Prostate gland (tissue), 2 donors: Measurements from ENCODE around the gene GRN. TPM values are rescaled to one million over a fixed set of nuclear protein-coding genes. Genes with fewer than 3 reads are reported as not detected.

Experiments used
- DNase-seq: peaks from one replicate; pipeline ENCODE4 v3.0.0-alpha.2; 2019; ENCODE audit warnings: low spot score
- H3K27ac ChIP-seq, 2 donors: fragments of 200-600 bp; sonication (generic); 2 replicates each; pipeline ENCODE4 v1.5.1; 2017 to 2019
- H3K27me3 ChIP-seq: fragments of 200-600 bp; sonication (generic); replicated peaks from 2 replicates; pipeline ENCODE4 v1.5.1; 2019; ENCODE audit not compliant: insufficient read depth
- H3K36me3 ChIP-seq, 2 donors: fragments of 200-600 bp; sonication (generic); 1 replicate in 1 of 2; 2 replicates in 1 of 2; pipeline versions ENCODE4 v1.5.1 to v1.8.1; 2017 to 2019
- H3K4me1 ChIP-seq: fragments of 200-600 bp; sonication (generic); replicated peaks from 2 replicates; pipeline ENCODE4 v1.5.1; 2019
- H3K4me3 ChIP-seq, 2 donors: fragments of 200-600 bp; sonication (generic); 2 replicates each; pipeline ENCODE4 v1.5.1; 2017 to 2019
- H3K9me3 ChIP-seq: fragments of 200-600 bp; sonication (generic); 2 replicates; pipeline ENCODE4 v1.5.1; 2017
- CTCF ChIP-seq, 4 experiments: fragments of 200-600 bp in 2 of 4; fragments of 450-650 bp in 2 of 4; sonication (generic) in 2 of 4; IDR thresholded peaks; 1 replicate in 3 of 4; 2 replicates in 1 of 4; pipeline ENCODE4 v1.5.1; 2016 to 2019; ENCODE audit warnings: antibody characterized with exemption in 4 of 4, mild to moderate bottlenecking in 2 of 4, moderate library complexity in 2 of 4
- POLR2A ChIP-seq: fragments of 450-650 bp; IDR thresholded peaks from one replicate; pipeline ENCODE4 v1.6.1; 2016; ENCODE audit warnings: antibody characterized with exemption, mild to moderate bottlenecking
- POLR2AphosphoS5 ChIP-seq: sonication (generic); formaldehyde crosslinking; IDR thresholded peaks from one replicate; pipeline ENCODE4 v1.6.1; 2017; ENCODE audit warnings: antibody characterized with exemption
- WGBS: methylation state at CpG from one replicate; pipeline ENCODE4 v1.1.5; 2018; 5-methylcytosine and 5-hydroxymethylcytosine counted together
- intact Hi-C: fragments of 100-400 bp; cut with DNase I; formaldehyde crosslinking; loops from one replicate; pipeline ENCODE4 v1.14.2; 2022
- total RNA-seq, 2 donors: library from RNA; depleted of rRNA; stranded (reverse); fragments of >200 nt; gene quantifications; one replicate each; pipeline ENCODE4 v1.1.0, GENCODE V29; 2016

The GRN gene
- total RNA-seq, 2 donors from 2014 or later, result 319 to 404 TPM

DNA sequence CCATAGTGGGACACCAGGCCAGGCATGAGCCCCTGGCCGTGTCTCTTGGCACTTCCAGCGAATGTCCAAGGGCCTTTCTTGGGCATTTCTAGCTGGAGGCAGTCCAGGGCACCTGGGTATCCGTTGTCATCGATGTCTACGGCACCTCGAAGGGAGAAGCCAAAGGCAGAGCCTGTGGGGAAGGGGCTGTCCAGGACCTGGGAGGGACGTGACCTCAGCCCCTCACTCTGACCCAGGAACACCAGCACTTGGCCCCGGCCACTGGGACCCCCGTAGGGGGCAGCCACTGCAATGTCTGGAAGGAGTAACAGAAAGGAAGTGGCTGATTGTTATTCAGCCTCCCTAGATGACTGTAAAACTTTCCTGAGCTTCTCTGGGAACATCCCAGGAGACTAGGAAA, 35.7 kb downstream of the GRN start:
- H3K36me3 ChIP-seq, result no peaks in the 10 kb centered on the region
- TF ChIP-seq POLR2A, result no peak
- no peak for TF ChIP-seq POLR2AphosphoS5
- TF ChIP-seq CTCF (IDR thresholded peaks at IDR 0.05), result no peak
- no peak for DNase-seq
- H3K4me3 ChIP-seq, result no peak overlapping the region
- no peaks in the 10 kb centered on the region for H3K9me3 ChIP-seq
- intact Hi-C loops, result no loop called here
- H3K27ac ChIP-seq, result no peak overlapping the region
- H3K4me1 ChIP-seq, result no peaks in the 10 kb centered on the region
- 80% methylated on average over 8 of the region's 9 CpGs for WGBS
- no peaks in the 10 kb centered on the region for H3K27me3 ChIP-seq

GRCh38 chr17:44381810-44382305, 36.8 kb downstream of the GRN start:
- DNase-seq, result no peak
- H3K36me3 ChIP-seq, result no peaks in the 10 kb centered on the region
- H3K4me1 ChIP-seq, result no peaks in the 10 kb centered on the region
- no peaks in the 10 kb centered on the region for H3K9me3 ChIP-seq
- intact Hi-C loops, result no loop called here
- no peaks in the 10 kb centered on the region for H3K27me3 ChIP-seq
- TF ChIP-seq CTCF (IDR thresholded peaks at IDR 0.05), result no peak
- TF ChIP-seq POLR2A, result no peak
- no peak for TF ChIP-seq POLR2AphosphoS5
- 85% methylated on average over 4 of the region's 4 CpGs for WGBS
- H3K4me3 ChIP-seq, result no peak overlapping the region
- no peak overlapping the region for H3K27ac ChIP-seq

DNA sequence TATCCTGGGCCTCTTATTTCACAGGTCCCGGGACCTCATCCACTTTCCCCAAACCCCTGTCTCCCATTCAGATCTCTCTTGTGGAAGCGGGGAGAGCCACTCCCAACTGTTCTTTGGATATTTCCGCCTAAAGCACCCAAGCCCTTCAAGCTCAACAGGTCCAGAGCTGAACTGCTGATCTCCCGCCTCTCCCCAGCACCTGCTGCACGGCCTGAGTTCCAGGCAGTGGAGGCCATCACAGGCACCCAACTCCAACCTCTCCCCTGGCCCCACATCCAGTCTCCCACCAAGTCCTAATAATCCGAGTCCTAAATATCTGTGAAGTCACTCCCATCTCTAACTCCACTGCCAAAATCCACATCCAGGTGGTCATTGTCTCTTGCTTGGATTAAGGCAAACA, 37.8 kb downstream of the GRN start:
- Histone ChIP-seq H3K9me3 (no peaks in the 10 kb centered on the region), H3K4me1 (no peaks in the 10 kb centered on the region), H3K36me3 (no peaks in the 10 kb centered on the region), H3K27me3 (no peaks in the 10 kb centered on the region), H3K27ac (no peak overlapping the region), H3K4me3 (no peak overlapping the region)
- intact Hi-C loops, result no loop called here
- no peak for TF ChIP-seq CTCF (IDR thresholded peaks at IDR 0.05)
- no peak for DNase-seq
- WGBS, result 88% methylated on average over 6 of the region's 6 CpGs

DNA sequence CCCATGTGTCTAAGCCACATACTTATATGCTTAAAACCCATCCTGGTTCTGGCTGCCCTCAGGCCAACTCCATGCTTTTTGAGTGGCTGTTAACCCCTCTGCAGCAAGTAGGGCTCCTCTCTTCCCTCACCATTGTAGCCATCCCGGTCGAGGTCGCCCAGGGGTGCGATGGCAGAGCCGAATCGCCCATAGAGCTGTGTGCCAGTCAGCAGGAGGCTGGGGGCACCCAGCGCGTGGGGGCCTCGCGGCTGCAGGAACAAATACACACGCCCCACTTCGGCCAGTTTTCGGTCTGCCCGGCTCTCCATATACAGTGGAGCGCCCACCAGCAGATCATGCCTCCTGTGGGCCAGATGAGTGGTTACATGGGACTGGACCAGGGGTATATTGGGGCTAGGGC, 38.3 kb downstream of the GRN start:
- H3K4me1 ChIP-seq, result no peaks in the 10 kb centered on the region
- H3K9me3 ChIP-seq, result no peaks in the 10 kb centered on the region
- H3K27ac ChIP-seq, result no peak overlapping the region
- no peak overlapping the region for H3K4me3 ChIP-seq
- H3K36me3 ChIP-seq, result no peaks in the 10 kb centered on the region
- WGBS, result 95% methylated on average over 15 of the region's 15 CpGs
- no peaks in the 10 kb centered on the region for H3K27me3 ChIP-seq
- intact Hi-C loops, result no loop called here
- DNase-seq, result no peak
- TF ChIP-seq POLR2AphosphoS5 (no peak), POLR2A (no peak), CTCF (IDR thresholded peaks at IDR 0.05) (no peak)

DNA sequence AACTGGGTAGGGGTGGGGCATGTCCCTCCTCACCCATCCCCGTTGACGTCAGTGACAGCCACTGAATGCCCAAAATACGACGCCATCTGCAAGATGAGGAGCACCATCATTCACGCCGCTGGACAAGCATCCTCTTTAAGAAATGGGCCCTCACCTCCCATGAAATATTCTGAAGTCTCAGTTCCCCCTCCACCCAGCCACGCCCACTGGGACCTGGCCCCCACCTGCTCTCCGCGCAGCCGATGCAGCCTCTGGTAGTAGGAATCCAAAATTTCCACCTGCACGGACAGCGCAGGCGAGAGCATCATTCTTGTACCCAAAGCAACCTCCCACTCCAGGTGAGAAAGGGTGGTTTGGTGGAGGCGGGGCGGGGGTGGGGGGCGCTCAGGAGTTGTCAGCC, 38.8 kb downstream of the GRN start:
- no peak overlapping the region for H3K27ac ChIP-seq
- TF ChIP-seq POLR2AphosphoS5 (no peak), CTCF (IDR thresholded peaks at IDR 0.05) (no peak), POLR2A (no peak)
- 77% methylated on average over 16 of the region's 16 CpGs for WGBS
- no peak overlapping the region for H3K4me3 ChIP-seq
- intact Hi-C loops, result no loop called here
- H3K4me1 ChIP-seq, result no peaks in the 10 kb centered on the region
- H3K36me3 ChIP-seq, result no peaks in the 10 kb centered on the region
- DNase-seq, result no peak
- no peaks in the 10 kb centered on the region for H3K27me3 ChIP-seq
- no peaks in the 10 kb centered on the region for H3K9me3 ChIP-seq
